Activated T-cell treated with anti-CD3 and anti-CD28 coated beads for 1 hour (primary cell): ENCODE data around the gene HOTAIR.

Experiments
- DNase-seq: peaks from one replicate; pipeline ENCODE4 v3.0.0-alpha.2; 2020; ENCODE audit warnings: low read depth

Gene HOTAIR

GRCh38 chr12:53976172-53976822, 1.5 kb upstream of the HOTAIR start:
- no peak for DNase-seq

DNA sequence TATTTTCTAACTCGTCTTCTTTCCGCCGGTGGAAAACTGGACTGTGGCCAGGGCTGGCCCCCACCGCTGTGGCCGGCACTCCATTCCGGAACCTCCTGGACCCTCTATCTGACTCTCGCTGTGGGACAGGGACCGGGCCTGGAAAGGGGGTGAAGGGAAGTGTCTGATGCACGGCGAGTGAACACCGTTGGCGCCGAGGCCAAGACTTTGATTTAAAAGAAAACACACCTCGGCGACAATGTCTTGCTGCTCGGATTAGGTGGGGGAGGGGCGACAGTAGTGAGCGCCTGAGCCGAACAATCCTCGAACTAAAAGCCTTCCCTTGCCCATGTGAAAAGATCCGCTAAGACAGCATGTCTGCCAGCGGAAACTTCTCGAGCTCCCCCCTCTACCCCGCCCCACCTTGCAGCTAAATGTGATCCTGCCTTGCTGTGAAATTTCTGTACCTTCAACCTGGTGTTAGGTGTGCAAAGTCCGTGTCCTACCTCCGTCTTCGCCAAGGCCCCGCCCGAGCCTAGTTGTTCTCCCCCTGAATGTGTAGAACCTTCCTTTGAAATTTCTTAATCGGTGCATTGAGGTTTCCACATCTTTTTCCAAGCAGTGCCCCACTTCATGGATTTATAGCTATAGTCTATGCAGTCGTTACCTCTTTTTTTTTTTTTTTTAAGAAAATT, 862 bp upstream of the HOTAIR start:
- no peak for DNase-seq

DNA sequence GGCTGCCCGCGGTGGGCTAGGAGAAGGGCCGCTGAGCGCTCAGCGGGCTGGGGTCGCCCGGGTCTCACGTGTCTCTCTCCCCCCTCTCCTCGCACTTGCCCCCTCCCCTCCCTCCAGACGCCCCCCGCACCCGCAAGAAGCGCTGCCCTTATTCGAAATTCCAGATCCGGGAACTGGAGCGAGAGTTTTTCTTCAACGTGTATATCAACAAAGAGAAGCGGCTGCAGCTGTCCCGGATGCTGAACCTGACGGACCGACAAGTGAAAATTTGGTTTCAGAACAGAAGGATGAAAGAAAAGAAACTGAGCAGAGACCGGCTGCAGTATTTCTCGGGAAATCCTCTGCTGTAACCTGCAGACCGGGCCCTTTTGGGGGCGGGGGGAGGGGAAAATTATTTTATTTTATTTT, 314 bp upstream of the HOTAIR start:
- DNase-seq, result no peak

DNA sequence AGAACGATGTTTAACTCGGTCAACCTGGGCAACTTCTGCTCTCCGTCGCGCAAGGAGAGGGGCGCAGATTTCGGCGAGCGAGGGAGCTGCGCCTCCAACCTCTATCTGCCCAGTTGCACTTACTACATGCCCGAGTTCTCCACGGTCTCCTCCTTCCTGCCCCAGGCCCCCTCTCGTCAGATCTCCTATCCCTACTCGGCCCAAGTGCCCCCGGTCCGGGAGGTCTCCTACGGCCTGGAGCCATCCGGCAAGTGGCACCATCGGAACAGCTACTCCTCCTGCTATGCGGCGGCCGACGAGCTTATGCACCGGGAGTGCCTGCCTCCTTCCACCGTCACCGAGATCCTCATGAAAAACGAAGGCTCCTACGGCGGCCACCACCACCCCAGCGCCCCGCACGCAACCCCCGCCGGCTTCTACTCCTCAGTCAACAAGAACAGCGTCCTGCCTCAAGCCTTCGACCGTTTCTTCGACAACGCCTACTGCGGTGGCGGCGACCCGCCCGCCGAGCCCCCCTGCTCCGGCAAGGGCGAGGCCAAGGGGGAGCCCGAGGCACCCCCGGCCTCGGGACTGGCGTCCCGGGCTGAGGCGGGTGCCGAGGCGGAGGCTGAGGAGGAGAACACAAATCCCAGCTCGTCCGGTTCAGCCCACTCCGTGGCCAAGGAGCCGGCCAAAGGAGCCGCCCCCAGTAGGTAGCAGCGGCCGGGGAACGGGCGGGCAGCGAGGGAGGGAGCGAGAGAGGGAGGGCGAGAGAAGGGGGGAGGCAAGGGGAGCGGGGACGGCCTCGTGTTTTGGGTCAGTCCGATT, 1.3 kb downstream of the HOTAIR start:
- no peak for DNase-seq

DNA sequence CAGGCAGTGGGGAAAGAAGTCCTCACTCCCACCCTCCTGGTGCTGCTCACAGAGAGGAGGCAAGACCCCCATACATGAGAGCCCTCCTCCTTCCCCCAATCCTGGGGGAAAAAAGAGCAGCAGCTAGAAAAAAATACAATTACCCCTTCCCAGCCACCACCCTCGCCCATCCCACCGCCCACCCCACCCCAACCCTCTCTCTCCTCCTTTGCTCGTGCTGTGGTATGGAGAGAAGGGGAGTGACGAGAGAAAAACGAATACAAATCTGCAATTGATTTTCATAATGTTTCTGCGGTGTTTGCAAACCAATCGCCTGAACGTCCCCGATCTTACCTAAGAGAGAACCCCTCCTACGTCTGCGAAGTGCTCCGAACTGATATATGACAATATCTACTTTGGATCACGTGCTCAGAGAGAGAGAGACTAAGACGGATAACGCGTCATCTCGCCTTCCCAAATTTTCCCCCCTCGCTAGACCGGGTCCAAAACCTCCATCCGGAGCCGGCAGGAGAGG, 2.0 kb downstream of the HOTAIR start, which contains the start of gene HOXC11:
Gene HOXC11 (plus strand): TSS at position 405 of the 514 bp plus-strand sequence. CDS start 116 bp downstream, outside the sequence.
- DNase-seq, result no peak

DNA sequence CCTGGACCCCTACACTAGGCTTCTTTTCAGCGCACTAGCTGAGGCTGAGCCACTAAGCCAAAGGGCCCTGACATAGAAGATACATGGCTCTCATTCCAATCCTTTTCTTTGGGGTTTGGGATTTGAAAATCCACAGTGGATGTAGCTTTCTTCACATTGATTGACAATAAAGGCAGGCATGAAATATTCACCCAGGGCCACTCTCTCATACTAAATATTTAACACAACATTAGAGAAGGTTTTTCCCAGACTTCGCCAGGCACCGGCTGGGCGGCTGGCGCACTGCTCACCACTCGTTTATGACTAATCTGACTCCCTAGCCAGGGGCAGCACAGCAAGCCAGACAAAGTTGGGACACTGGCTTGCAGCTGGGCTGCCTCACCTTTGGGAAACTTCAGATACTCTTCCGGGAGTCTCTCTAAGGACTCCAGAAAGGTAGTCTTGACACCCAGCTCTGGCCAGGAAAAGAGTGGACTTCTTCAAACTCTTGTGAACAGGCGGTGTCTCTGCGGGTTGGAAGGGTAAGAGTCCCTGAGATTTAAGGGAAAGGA, 2.5 kb downstream of the HOTAIR start:
- DNase-seq, result no peak

DNA sequence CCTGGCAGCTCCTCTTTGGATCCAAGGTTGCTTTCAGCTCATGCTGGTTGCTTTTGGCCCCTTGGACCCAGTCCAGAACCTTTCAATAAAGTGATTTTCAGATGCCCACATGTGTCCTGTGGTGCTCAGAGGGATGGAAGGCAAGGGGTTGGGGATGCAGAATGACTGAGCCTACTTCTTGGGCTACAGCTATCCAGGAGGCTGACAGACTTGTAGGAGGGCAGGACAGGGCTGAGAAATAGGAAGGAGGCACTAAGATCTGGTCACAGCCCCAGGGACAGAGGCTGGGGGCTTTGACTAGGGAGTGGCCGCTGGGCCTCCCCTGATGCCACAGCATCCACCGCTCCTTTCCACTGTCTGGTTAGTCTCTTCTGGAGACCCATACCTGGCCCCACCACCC, 3.1 kb downstream of the HOTAIR start:
- DNase-seq, result no peak

GRCh38 chr12:53971129-53971528, 3.6 kb downstream of the HOTAIR start:
- DNase-seq, result no peak

GRCh38 chr12:53970451-53970850, 4.3 kb downstream of the HOTAIR start:
- DNase-seq, result no peak

- DNase-seq, result no peak
These were observed 5.0 kb downstream of the HOTAIR start for GRCh38 chr12:53969588-53970259.

DNA sequence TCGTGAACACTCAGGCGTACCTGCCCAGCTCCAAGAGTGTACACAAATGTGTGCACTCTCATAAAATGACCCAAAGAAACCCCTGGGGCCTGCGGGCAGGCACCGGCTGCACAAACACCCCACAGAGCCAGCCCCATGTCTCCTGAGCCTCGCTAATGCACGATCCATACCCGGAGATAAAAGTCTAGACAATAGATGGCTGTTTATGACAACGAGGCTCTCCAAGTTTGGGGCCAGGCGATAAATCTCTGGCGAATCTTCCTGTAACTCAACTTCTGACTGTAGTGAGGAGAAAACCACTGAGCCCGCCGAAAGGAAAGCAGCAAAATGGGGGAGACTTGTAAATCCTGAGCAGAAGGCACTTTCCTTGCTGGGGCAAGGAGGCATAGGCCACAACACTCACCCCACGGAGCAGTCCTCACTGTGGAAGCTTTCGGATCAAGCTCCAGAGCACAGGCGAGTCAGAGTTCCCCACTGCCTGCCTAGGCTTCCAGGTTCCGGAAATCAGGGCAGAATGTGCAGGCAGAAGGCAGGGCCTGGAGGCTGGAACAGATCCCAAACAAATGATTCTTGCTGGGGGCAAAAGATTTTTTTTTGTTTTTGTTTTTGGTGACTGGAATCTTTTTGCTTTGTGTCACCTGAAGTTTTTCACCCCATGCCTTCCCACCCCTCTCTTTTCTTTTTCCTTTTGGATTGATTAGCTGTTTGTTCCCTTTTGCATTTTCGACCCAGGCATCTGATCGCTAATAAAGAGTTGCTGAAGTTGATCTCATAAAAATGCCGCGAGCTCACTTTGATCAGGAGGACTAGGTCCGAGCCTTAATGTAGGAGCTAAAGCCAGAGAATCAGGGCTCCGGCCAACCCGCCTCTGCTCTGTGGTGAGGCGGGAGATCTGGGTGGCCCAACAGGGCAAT, 6.3 kb downstream of the HOTAIR start:
- no peak for DNase-seq

DNA sequence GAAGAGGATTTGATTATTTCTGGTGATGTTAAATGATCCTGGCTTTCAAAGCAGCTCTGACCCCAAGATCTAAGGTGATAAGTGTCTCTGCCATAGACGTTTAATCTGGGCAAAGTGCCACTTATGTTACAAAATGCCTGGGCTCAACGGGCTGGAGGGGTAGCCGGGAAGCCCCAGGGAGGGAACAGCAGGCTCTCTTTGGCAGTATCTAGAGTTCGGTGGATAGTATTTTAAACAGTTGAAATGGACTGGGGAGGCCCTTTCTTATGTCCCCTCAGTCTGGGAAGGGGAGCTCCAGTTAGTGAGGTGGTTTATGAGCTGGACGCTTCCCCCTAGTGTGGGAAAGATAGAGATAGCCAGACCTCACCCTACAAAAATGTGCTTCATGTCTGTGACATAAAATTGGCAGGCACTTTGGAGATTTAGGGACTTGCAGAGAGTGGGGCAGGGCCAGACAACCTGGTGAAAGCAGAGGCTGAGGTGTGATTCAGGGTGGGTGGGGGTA, 7.3 kb downstream of the HOTAIR start:
- DNase-seq, result no peak

DNA sequence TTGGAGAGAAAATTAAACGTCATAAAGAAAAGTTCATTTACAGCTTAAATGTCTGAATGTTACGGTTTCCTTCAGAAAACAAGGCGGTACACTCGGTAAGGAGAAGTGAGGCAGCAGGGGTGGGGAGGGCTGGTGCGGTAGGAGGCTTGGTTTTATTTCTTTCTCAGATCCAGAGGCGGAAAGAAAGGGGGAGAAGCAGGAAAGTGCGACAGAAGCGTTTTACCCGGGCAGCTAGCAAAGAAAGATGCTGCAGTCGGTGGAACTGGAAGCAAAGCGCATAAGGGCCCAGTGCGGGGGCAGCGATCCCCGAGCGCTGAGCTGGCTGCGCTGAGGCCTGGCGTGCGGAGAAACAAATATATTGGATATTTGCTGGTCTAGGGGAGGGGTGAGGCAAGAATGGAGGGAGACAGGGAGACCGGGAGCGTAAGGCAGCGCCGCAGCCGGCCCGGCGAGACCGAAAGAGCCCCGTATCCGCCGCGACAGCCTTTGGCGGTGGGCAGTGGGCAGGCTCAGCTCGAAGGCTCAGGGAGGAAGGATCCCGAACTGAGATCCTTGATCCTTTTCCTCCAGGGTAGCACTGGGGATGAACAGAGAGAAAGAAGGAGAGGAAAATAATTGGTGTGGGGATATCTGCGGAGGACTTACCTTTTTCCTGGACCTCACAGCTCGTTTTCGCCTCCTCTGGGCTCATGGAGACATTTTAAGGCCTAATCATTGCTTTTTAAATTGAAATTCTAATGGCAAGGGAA, 8.2 kb downstream of the HOTAIR start:
- no peak for DNase-seq

DNA sequence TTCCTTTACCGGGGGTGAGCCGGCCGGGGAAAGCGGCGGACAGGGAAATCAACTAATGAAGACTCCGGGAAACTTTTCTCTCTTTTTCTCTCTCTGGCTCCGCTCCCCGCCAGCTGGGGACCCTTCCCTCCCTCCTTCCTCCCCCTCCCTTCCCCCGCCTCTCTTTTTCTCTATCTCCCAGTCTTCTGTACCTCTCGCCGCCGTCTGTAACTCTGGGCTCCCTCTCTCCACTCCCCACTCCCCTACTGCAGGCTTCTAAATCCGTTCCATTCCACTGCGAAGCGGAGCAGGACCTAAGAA, 8.7 kb downstream of the HOTAIR start:
- DNase-seq, result no peak

DNA sequence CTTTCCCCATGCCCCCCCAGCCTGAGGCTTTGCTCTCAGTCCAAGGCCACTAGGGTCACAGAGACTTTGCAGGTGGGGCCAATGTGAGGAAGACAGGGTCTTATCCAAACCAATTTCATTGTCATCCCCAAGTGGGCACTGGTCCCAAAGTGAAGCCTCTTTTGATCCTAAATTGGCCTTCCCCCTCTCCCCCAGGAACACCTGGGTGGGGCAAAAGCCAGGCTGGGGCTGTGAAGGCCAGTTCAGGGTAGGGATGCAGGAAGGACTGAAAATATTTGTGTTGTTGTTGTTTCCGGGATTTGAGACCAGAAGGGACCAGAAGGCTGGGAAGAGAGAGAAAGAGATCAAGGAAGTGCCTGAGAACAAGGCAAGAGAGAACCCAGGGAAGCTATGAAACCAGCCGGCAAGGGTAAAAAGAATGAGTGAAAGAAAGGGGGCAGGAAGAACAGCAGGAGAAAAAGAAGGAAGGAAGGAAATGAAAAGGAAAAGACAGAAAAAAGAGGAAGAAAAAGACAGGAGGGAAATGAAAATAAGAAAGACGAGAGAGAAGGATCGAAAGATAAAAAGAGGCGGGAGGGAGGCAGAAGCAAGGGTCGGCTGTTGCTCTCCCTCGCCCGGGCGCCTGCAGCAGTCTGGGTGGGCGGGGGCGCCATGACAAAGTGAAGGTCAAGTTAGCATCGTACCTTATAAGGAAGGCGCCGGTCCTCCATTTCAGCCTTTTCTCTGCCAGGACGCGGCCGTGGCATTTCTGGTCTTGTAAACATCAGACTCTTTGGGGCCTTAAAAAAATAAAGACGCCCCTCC, 9.3 kb downstream of the HOTAIR start:
- DNase-seq, result no peak

DNA sequence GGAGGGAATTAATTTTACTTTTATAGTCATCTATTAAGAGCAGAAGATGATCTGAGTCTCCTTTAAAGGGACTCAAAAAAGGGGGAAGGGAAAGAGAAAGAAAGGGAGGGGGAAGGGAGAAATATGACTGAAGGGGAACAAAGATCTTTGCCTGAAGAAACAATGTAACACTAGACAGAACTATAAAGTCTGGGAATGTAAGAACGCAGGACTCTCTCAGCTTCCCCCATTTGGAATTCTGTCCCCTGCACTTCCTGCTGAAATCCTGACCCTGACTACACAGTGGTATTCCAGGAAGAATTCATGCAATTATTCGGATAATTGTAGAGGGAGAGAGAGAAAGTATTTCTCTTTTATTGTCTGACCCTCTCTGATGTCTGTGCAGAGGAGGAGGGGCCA, 10.4 kb downstream of the HOTAIR start:
- DNase-seq, result no peak

DNA sequence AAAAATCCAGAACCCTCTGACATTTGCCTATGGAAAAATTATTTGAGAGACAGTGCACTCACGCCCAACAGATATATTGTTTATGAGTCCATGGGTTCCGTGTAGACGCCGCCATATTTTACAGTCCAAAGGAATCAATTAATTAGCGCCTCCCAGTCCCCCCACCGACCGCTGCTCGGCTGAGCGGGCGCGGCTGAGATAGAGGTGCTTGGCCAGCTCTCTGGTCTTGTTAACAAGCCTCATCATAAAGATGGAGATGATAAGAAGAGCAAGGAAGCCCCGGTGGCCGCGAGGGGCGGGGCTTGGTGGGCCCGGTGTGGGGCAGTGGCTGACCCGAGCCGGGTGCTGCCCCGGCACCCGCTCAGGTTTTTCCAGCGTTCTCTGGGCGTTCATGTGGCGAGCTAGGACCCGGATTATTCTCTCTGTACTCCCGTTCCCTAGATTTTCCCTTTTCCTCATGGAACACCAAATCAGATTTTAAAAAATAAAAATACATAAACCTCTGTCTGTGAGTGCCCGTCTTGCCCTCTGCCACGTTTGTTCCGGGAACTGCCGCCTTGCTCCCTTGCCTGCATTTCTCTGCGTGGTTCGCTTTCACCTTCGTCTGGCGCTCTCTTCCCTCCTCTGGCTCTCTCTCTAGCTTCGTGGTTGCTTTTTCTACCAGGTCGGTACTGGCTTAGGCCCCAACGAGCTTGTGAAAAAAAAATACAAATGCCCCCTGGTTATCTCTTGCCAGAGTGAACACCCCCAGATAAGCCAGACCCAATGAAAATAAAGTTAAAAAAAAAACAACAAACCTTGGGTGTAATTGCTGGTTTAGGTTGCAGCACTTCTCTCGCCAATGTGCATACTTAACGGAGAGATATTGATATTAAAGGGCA, 11.1 kb downstream of the HOTAIR start:
- DNase-seq, result no peak

DNA sequence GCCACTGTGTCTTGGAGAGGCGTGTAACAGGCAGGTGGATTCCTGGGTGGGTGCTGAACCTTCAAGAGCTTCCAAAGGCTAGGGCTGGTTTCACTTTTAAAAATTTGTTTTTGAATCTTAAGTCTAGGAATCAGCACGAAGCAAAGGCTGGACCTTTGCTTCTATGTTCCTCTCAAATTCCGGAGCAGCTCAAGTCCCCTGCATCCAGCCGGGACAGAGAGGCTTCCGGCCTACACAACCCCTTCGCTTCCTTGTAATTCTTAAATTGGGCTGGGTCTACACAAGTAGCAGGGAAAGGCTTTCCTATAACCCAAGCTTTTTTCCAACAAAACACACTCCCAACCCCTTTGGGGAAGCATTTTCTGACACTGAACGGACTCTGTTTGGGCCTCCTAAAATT, 11.7 kb downstream of the HOTAIR start:
- no peak for DNase-seq
